CD8-positive, alpha-beta memory T cell (primary cell): ENCODE measurements around the gene ZNF407. TPM values are rescaled to one million over a fixed set of nuclear protein-coding genes. Genes with fewer than 3 reads are reported as not detected.
A peak's percentile ranks its signal among the peaks of the same experiment; 100 is the strongest.

ENCODE experiments used
- CTCF ChIA-PET: fragments of 350-600 bp; sonication (Branson Sonifier 250); formaldehyde crosslinking; loops from one replicate; lab custom pipeline; 2021; ENCODE audit warnings: antibody characterized with exemption; lab: Charles Lee
- POLR2A ChIA-PET: fragments of 350-600 bp; sonication (Branson Sonifier 250); formaldehyde crosslinking; loops from one replicate; lab custom pipeline; 2021; ENCODE audit warnings: antibody characterized with exemption; lab: Charles Lee
- DNase-seq, 5 donors: peaks; one replicate each; pipeline versions ENCODE4 v3.0.0 to v3.0.0-alpha.2; 2020 to 2022; ENCODE audit warnings: mixed read lengths in 1 of 5
- H3K27ac ChIP-seq: one replicate; pipeline ENCODE4 v1.7.0; 2013; ENCODE audit warnings: low read depth, mild to moderate bottlenecking, low read length, moderate library complexity
- H3K27me3 ChIP-seq: 2 replicates; pipeline ENCODE4 v1.7.0; 2013; ENCODE audit warnings: low read length, mild to moderate bottlenecking; ENCODE audit not compliant: insufficient read depth, poor library complexity, severe bottlenecking
- H3K36me3 ChIP-seq: 2 replicates; pipeline ENCODE4 v1.7.0; 2013; ENCODE audit warnings: mild to moderate bottlenecking, low read length, moderate library complexity; ENCODE audit not compliant: insufficient read depth
- H3K4me1 ChIP-seq: 2 replicates; pipeline ENCODE4 v1.7.0; 2013; ENCODE audit warnings: mild to moderate bottlenecking, low read length, moderate library complexity; ENCODE audit not compliant: insufficient read depth
- H3K4me3 ChIP-seq: 2 replicates; pipeline ENCODE4 v1.7.0; 2013; ENCODE audit warnings: mild to moderate bottlenecking, low read length
- H3K9me3 ChIP-seq: 2 replicates; pipeline ENCODE4 v1.7.0; 2013; ENCODE audit warnings: mild to moderate bottlenecking, low read length
- H3K27ac Mint-ChIP-seq, 8 donors: one replicate each; pipeline ENCODE4 v1.8.0; 2020 to 2021; ENCODE audit warnings: mixed read lengths in 8 of 8, mild to moderate bottlenecking in 6 of 8, inconsistent platforms in 3 of 8, moderate library complexity in 3 of 8
- H3K27me3 Mint-ChIP-seq, 2 donors: one replicate each; pipeline ENCODE4 v1.8.0; 2020 to 2021; ENCODE audit warnings: mixed read lengths in 2 of 2, mild to moderate bottlenecking in 1 of 2, moderate library complexity in 1 of 2
- H3K36me3 Mint-ChIP-seq, 3 donors: one replicate each; pipeline ENCODE4 v1.8.0; 2020 to 2021; ENCODE audit warnings: mixed read lengths in 3 of 3, inconsistent platforms in 1 of 3, mild to moderate bottlenecking in 1 of 3
- H3K4me1 Mint-ChIP-seq, 3 donors: one replicate each; pipeline ENCODE4 v1.8.0; 2020 to 2021; ENCODE audit warnings: mixed read lengths in 3 of 3, inconsistent platforms in 1 of 3, mild to moderate bottlenecking in 1 of 3
- H3K4me3 Mint-ChIP-seq, 7 donors: one replicate each; pipeline ENCODE4 v1.8.0; 2020 to 2021; ENCODE audit warnings: mixed read lengths in 7 of 7, mild to moderate bottlenecking in 6 of 7, moderate library complexity in 4 of 7, inconsistent platforms in 2 of 7
- H3K9me3 Mint-ChIP-seq, 5 donors: one replicate each; pipeline ENCODE4 v1.8.0; 2020 to 2022; ENCODE audit warnings: mixed read lengths in 5 of 5, mild to moderate bottlenecking in 3 of 5, moderate library complexity in 2 of 5, inconsistent platforms in 1 of 5
- polyA plus RNA-seq: library from polyadenylated mRNA; unstranded; fragments of 300-500 nt; fragmentation: Illumina TruSeq; gene quantifications from one replicate; pipeline ENCODE4 v1.2.3, GENCODE V29; 2021
- total RNA-seq, 2 experiments: library from RNA; stranded (reverse); gene quantifications; one replicate each; pipeline ENCODE4 v1.2.3, GENCODE V29; 2021

Gene ZNF407
- total and polyA plus RNA-seq, 3 experiments from 2014 or later, result 4.1 to 15.5 (median 14.9) TPM

DNA sequence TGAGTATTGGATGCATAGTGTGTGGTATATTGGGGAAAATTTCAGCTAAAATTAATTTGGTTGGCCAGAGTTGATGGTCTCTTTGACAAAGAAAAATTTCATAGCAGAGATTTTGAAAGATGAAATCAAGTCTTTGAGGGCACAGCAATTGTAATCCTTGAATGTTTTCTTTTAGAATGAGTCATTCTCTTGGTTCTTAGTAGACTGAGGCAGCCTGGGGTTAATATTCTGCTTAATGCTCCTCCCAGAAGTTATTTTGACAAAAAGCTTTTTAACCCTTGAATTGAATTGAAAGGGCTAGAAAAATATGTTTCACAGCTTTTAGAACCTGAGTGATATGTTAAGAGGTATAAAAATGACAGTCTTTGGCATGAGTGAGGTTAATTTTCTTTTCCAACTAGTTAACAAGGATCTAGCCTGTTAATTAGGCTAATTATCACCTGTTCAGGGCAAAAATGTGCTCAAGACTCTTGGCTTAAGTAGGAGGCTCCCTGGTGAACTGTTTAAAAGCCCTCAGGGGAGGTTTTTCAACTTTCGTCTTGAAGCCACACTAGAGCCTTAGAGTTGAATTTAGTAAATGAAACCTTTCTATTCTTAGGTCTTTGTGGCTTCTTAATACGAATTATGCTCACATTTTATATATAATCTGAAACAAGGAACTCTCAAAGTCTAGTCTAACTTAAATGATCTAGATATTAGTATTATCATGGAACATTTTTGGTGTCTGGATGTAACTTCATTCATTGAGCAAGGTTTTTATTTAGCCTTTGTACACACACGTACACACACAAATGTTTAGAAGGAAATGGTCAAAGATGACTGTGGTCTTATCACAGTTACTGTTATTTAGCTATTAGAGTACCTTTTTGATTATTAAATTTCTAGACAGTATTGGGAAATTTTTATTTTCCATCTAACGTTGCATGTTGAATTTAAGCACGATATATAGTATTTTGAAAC is 272.5 kb downstream of the ZNF407 start:
- POLR2A ChIA-PET, result no interaction called here
- Histone ChIP-seq H3K4me1 (no peaks in the 10 kb centered on the region), H3K9me3 (no peaks in the 10 kb centered on the region), H3K27ac (no peak overlapping the region), H3K27me3 (no peaks in the 10 kb centered on the region), H3K4me3 (no peak overlapping the region), H3K36me3 (no peaks in the 10 kb centered on the region)
- H3K27me3 Mint-ChIP-seq, result no peaks in the 10 kb centered on the region
- peaks cover 0 to under 1% (median under 1%) of the 10 kb centered on the region in 3 donors for H3K4me1 Mint-ChIP-seq
- H3K9me3 Mint-ChIP-seq, result no peaks in the 10 kb centered on the region
- H3K36me3 Mint-ChIP-seq, result peaks cover 0 to 2% (median 2%) of the 10 kb centered on the region in 3 donors
- peak overlapping the region in 1 of 8 donors; percentile 7 for H3K27ac Mint-ChIP-seq
- no peak for DNase-seq
- CTCF ChIA-PET, result no interaction called here
- no peak overlapping the region for H3K4me3 Mint-ChIP-seq

GRCh38 chr18:74870950-74871349 is 273.3 kb downstream of the ZNF407 start:
- Mint-ChIP-seq H3K36me3 (peaks cover 0 to 2% (median 2%) of the 10 kb centered on the region in 3 donors), H3K27ac (peak overlapping the region in 1 of 8 donors; percentile 54), H3K4me3 (no peak overlapping the region), H3K9me3 (no peaks in the 10 kb centered on the region), H3K4me1 (no peaks in the 10 kb centered on the region), H3K27me3 (no peaks in the 10 kb centered on the region)
- Histone ChIP-seq H3K4me1 (no peaks in the 10 kb centered on the region), H3K9me3 (no peaks in the 10 kb centered on the region), H3K27me3 (no peaks in the 10 kb centered on the region), H3K4me3 (no peak overlapping the region), H3K27ac (no peak overlapping the region), H3K36me3 (no peaks in the 10 kb centered on the region)
- ChIA-PET CTCF (no interaction called here), POLR2A (no interaction called here)
- DNase-seq, result no peak

GRCh38 chr18:74873629-74874028 is 276.0 kb downstream of the ZNF407 start:
- Histone ChIP-seq H3K9me3 (no peaks in the 10 kb centered on the region), H3K4me1 (no peaks in the 10 kb centered on the region), H3K4me3 (no peak overlapping the region), H3K27me3 (no peaks in the 10 kb centered on the region), H3K36me3 (no peaks in the 10 kb centered on the region), H3K27ac (no peak overlapping the region)
- Mint-ChIP-seq H3K4me1 (no peaks in the 10 kb centered on the region), H3K9me3 (no peaks in the 10 kb centered on the region), H3K27ac (no peak overlapping the region), H3K36me3 (peaks cover 0 to 12% (median 4%) of the 10 kb centered on the region in 3 donors), H3K27me3 (no peaks in the 10 kb centered on the region), H3K4me3 (no peak overlapping the region)
- ChIA-PET POLR2A (no interaction called here), CTCF (no interaction called here)
- DNase-seq, result no peak

- DNase-seq, result no peak
- H3K27me3 Mint-ChIP-seq, result no peaks in the 10 kb centered on the region
- peak overlapping the region in 1 of 8 donors; percentile 46 for H3K27ac Mint-ChIP-seq
- no peaks in the 10 kb centered on the region for H3K4me1 ChIP-seq
- ChIA-PET POLR2A (no interaction called here), CTCF (no interaction called here)
- H3K9me3 ChIP-seq, result no peaks in the 10 kb centered on the region
- H3K4me3 ChIP-seq, result no peak overlapping the region
- peaks cover 0 to 15% (median 7%) of the 10 kb centered on the region in 3 donors for H3K36me3 Mint-ChIP-seq
- H3K36me3 ChIP-seq, result no peaks in the 10 kb centered on the region
- no peaks in the 10 kb centered on the region for H3K9me3 Mint-ChIP-seq
- H3K27me3 ChIP-seq, result no peaks in the 10 kb centered on the region
- H3K4me1 Mint-ChIP-seq, result no peaks in the 10 kb centered on the region
- H3K27ac ChIP-seq, result no peak overlapping the region
- no peak overlapping the region for H3K4me3 Mint-ChIP-seq
Measured at GRCh38 chr18:74874351-74874750, 276.7 kb downstream of the ZNF407 start.

GRCh38 chr18:74876630-74877243 is 279.1 kb downstream of the ZNF407 start:
- Histone ChIP-seq H3K36me3 (no peaks in the 10 kb centered on the region), H3K4me3 (no peak overlapping the region), H3K27me3 (no peaks in the 10 kb centered on the region), H3K9me3 (no peaks in the 10 kb centered on the region), H3K27ac (no peak overlapping the region), H3K4me1 (no peaks in the 10 kb centered on the region)
- no peak overlapping the region for H3K27ac Mint-ChIP-seq
- peaks cover 11 to 33% (median 20%) of the 10 kb centered on the region in 3 donors for H3K36me3 Mint-ChIP-seq
- no peaks in the 10 kb centered on the region for H3K27me3 Mint-ChIP-seq
- no peak overlapping the region for H3K4me3 Mint-ChIP-seq
- ChIA-PET POLR2A (no interaction called here), CTCF (no interaction called here)
- H3K4me1 Mint-ChIP-seq, result no peaks in the 10 kb centered on the region
- no peak for DNase-seq
- no peaks in the 10 kb centered on the region for H3K9me3 Mint-ChIP-seq

- CTCF ChIA-PET, result no interaction called here
- H3K27me3 Mint-ChIP-seq, result no peaks in the 10 kb centered on the region
- Histone ChIP-seq H3K4me1 (no peaks in the 10 kb centered on the region), H3K4me3 (no peak overlapping the region), H3K36me3 (no peaks in the 10 kb centered on the region), H3K9me3 (no peaks in the 10 kb centered on the region), H3K27me3 (no peaks in the 10 kb centered on the region), H3K27ac (no peak overlapping the region)
- peaks cover 20 to 48% (median 26%) of the 10 kb centered on the region in 3 donors for H3K36me3 Mint-ChIP-seq
- H3K27ac Mint-ChIP-seq, result no peak overlapping the region
- H3K4me3 Mint-ChIP-seq, result no peak overlapping the region
- H3K9me3 Mint-ChIP-seq, result no peaks in the 10 kb centered on the region
- no peak for DNase-seq
- POLR2A ChIA-PET, result no interaction called here
- H3K4me1 Mint-ChIP-seq, result no peaks in the 10 kb centered on the region
Measured at GRCh38 chr18:74878267-74878666, 280.6 kb downstream of the ZNF407 start.

DNA sequence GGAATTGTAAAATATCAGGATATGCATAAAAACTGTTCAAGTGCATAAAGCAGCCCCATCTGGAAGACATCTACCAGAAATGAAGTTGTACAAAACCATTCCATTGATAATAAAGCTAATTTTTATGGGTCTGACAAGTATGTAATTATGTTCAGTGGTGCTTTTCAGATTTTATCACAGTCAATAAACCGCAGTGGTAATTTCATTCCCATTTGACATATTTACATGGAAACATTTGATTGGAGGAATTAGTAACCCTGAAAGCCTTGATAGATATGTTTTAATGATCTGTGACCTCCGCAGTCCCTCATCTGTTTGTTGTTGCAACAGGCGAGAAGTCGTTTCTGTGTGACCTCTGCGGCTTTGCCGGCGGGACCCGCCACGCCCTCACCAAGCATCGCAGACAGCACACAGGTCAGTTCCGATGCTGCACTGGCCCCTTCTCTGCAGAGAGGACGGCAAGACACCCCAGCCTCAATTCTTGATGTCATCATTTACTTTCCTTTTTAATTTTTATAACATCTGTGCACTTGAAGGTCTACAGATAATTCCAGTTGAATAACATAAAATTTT is 283.1 kb downstream of the ZNF407 start:
- Histone ChIP-seq H3K9me3 (no peaks in the 10 kb centered on the region), H3K4me3 (no peak overlapping the region), H3K27me3 (no peaks in the 10 kb centered on the region), H3K36me3 (no peaks in the 10 kb centered on the region), H3K27ac (no peak overlapping the region), H3K4me1 (no peaks in the 10 kb centered on the region)
- H3K9me3 Mint-ChIP-seq, result no peaks in the 10 kb centered on the region
- H3K36me3 Mint-ChIP-seq, result peaks cover 20 to 57% (median 33%) of the 10 kb centered on the region in 3 donors
- no peaks in the 10 kb centered on the region for H3K4me1 Mint-ChIP-seq
- ChIA-PET CTCF (no interaction called here), POLR2A (no interaction called here)
- no peak for DNase-seq
- H3K4me3 Mint-ChIP-seq, result no peak overlapping the region
- H3K27me3 Mint-ChIP-seq, result no peaks in the 10 kb centered on the region
- no peak overlapping the region for H3K27ac Mint-ChIP-seq

- Mint-ChIP-seq H3K4me3 (no peak overlapping the region), H3K9me3 (no peaks in the 10 kb centered on the region), H3K27me3 (no peaks in the 10 kb centered on the region), H3K27ac (no peak overlapping the region), H3K4me1 (peaks cover 7 to 9% (median 7%) of the 10 kb centered on the region in 3 donors), H3K36me3 (peaks cover 0 to 17% (median 15%) of the 10 kb centered on the region in 3 donors)
- Histone ChIP-seq H3K27ac (no peak overlapping the region), H3K9me3 (no peaks in the 10 kb centered on the region), H3K4me3 (no peak overlapping the region), H3K4me1 (no peaks in the 10 kb centered on the region), H3K36me3 (no peaks in the 10 kb centered on the region), H3K27me3 (no peaks in the 10 kb centered on the region)
- no peak for DNase-seq
- POLR2A ChIA-PET, result no interaction called here
- CTCF ChIA-PET, result no interaction called here
Measured at GRCh38 chr18:74892066-74892627, 294.5 kb downstream of the ZNF407 start.
